HG03039 (cell line): ENCODE data around the gene TJP3.

ENCODE experiments used
- ATAC-seq: cut with Tn5 transposase; IDR thresholded peaks from one replicate; pipeline ENCODE4 v1.9.1; 2021; ENCODE audit warnings: mild to moderate bottlenecking, moderate library complexity; ENCODE audit not compliant: unreplicated experiment

The TJP3 gene

GRCh38 chr19:3691372-3691716 lies 16.8 kb upstream of the TJP3 start:
- ATAC-seq = no peak

GRCh38 chr19:3691726-3692125 lies 16.5 kb upstream of the TJP3 start:
- ATAC-seq = no peak

GRCh38 chr19:3692141-3693024 lies 15.8 kb upstream of the TJP3 start:
- no peak for ATAC-seq

DNA sequence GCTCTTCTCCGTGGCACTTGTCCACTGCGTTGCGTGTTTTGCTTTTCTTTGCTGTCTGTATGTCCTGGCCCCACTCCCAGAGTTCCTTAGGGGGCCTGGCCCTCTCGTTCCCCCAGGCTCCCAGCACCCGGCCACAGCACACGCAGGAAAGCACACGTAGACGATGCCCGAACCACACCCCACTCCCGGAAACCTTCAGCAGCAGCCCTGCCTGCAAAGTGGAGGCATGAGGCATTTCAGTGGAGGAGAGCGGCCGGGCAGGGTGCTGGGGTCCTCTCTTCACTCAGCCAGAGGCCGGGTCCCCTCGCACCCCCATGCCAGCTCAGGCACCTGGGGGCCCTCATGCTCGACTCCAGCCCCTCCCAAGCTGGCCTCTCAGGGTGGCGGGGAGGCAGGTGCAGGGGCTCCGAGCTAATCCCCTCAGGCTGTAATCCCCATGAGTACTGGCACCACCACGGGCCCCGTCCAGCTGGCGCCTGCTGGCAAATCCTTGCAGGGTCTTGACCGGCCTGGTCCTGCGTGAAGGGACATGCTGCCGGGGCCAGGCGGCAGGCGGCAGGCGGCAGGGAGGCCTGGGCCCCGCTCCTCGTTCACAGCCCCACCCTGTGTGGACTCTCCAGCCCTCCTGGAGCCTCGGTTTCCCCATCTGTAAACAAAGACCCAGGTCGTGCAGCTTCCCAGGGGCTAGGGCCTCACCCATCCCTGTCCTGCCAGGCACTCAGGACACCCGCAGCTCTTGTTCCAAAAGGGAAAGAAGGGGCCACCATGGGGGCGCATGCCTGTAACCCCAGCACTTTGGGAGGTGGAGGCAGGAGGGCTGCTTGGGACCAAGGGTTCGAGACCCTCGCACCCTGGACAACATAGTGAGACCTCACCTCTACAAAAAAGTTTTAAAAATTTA lies 14.9 kb upstream of the TJP3 start:
- no peak for ATAC-seq

- no peak for ATAC-seq
These were observed 13.6 kb upstream of the TJP3 start for GRCh38 chr19:3694361-3695123.

DNA sequence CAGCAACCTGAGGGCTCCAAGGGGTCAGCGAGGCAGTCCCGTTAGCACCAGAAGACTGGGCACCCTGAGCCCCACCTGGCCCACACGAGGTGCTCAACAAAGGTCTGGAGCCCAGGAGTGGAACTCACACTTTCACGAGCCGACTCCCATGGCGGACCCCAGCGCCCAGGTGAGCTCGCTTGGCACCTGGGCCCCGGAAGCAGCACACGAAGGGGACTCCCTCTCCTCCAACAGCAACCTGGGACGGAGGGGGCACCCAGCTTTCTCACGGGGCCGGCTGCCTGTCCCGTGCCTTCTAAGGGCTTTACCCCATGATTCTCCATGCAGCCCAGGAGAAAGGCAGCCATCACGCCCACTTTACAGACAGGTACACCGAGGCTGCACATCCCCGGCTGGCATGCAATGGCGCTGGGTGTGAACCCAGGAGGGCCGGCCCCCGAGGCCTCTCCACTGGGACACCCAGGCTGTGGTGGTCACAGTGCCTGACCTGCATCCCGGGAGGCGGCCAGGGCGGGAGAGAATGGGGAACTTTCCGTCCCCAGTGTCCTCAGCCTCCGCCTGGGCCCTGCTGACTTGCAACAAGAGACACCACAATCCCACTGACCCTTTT lies 13.0 kb upstream of the TJP3 start:
- ATAC-seq = no peak

- ATAC-seq = no peak
These were observed 12.1 kb upstream of the TJP3 start for GRCh38 chr19:3695986-3696659.

DNA sequence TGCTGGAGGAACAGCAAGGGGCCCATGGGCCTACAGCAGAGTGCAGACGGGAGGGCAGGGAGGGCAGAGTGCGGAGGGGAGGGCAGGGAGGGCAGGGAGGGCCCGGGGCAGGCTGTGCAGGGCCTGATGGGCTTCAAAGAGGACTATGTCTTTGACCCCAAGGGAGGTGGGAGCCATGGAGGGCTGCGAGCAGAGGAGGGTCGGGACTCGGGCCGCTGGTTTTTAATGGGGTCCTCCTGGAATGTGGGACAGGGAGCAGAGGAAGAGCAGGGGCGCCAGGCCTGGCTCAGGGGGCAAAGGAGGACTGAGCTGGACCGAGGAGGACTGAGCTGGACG lies 11.6 kb upstream of the TJP3 start:
- no peak for ATAC-seq

DNA sequence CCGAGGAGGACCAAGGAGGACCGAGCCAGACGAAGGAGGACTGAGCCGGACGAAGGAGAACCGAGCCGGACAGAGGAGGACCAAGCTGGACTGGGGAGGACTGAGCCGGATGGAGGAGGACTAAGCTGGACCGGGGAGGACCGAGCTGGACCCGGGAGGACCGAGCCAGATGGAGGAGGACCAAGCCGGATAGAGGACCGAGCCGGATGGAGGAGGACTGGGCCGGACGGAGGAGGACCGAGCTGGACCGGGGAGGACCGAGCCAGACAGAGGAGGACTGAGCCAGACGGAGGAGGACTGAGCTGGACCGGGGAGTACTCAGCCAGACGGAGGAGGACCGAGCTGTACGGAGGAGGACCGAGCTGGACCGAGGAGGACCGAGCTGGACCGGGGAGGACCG lies 11.1 kb upstream of the TJP3 start:
- ATAC-seq = no peak

DNA sequence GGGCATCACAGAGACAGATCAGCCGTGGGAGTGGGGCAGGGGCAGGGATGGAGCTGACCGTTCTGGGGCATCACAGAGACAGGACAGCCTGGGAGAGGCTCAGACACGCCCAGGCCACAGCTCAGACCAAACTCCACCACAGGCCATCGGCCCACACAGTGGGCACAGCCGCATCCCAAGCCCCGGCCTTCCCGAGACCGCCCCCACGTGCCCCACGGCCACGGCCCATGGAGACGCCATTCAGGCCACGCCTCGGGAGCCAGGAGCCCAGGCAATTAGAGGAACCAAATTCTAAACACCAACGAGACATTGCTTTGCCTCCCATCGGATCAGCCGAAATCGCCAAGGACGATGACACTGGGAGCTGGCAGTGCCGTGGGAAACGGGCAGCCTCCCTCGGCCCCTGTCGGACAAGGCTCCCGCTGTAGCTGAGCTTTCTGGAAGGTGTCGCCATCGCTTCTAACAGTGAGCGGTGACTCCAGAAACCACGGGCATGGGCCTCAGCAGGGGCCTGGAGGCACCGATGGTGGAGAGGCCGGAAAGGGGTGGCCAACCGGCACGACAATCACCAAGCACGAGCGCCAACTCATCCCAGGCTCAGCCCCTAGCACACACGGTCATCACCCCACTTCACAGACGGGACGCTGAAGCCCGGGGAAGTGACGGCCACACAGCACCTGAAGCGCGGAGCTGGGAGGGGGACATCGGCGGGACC lies 10.4 kb upstream of the TJP3 start:
- ATAC-seq = no peak

GRCh38 chr19:3698386-3698950 lies 9.7 kb upstream of the TJP3 start:
- ATAC-seq = no peak

DNA sequence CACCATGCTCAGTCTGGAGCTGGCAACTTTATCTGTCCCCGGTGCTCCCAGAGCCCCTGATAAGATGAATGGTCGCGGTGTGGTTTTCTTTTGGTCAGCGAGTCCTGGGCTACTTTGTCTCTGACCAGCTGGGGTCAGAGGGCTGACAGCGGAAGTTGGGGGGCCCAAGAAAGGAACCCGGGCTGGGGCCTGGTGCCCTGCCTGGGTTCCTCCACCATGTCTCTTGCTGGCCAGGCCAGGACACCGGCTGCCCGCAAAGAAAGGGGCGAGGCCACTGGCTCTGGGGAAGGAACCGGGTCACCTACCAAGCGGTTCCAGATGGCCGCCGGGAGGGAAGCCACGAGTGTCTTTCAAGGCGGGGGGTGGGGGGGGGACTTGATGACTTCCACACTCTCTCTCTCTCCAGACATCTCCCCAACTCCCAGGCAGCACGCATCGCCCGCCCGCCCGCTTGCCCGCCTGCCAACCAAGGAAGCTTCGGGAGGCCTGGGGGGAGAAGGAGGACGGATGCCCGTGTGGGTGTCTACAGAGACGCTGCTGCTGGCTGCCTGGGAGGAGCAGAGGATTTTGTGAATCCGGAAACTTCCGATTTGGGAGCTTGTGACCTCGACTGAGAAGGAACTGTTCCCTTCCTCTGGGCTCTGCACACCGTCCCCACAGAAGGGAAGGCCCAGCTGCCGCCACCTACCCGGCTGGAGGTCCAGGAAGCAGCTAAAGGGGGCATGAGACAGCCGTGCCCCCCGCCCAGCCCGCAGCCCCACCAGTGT lies 9.0 kb upstream of the TJP3 start:
- ATAC-seq = no peak

GRCh38 chr19:3699741-3700241 lies 8.4 kb upstream of the TJP3 start:
- ATAC-seq = peak; percentile 19

DNA sequence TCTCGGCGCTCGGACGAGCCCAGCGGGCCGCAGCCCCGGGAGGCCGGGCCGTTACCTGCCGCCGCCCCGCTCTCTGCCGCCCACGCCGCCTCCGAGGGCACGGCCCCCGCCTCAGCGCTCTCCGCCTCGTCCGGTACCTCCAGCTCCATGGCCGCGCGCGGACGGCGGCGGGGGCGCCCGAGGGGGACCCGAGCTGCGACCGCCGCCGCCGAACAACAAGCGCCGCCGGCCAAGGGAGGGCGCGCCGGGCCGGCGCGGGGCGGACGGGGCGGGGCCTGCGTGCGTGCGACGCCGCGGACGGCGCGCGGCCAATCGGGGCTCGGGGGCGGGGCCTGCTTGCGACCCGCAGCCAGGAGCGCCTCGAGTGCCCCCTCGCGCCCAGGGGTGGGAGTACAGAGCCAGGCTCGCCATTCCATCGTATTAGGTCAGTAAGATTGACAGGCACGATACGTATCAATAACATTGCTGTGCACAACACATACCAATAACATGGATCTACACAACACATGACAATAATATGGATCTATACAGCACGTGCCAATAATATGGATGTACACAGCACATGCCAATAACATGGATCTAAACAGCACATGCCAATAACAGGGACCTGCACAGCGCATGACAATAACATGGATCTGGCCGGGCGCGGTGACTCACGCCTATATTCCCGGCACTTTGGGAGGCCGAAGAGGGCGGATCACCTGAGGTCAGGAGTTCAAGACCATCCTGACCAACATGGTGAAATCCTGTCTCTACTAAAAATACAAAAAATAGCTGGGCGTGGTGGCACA lies 7.7 kb upstream of the TJP3 start, which contains the start of gene PIP5K1C:
Gene PIP5K1C (minus strand): TSS at position 227 of the 791 bp plus-strand sequence. CDS start 78 bp downstream, at position 149.
- ATAC-seq = peak; percentile 67

DNA sequence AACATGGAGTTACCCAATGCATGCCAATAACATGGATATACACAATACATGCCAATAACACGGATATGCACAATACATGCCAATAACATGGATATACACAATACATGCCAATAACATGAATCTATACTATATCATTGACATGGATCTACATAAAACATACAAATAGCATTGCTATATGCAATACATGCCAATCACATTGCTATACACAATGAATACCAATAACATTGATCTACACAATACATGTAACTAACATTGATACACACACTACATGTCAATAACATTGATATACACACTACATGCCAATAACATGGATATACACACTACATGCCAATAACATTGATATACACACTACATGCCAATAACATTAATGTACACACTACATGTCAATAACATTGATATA lies 7.0 kb upstream of the TJP3 start:
- no peak for ATAC-seq

DNA sequence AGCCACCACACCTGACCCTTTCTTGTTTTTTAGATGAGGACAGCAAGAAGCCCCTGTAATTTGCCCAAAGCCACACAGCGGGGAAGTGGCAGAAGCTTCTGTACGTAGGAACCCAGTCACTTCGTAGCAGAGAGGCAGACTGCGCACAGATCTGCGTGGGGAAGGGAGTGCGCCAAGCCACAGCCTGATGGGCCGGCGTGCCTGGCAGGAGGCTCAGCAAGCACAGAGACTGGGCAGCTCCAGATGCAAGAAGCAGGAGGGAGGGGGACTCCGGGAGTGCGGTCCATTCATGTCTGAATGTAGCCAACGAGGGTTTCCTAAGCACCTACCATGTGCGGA lies 347 bp upstream of the TJP3 start:
- no peak for ATAC-seq

DNA sequence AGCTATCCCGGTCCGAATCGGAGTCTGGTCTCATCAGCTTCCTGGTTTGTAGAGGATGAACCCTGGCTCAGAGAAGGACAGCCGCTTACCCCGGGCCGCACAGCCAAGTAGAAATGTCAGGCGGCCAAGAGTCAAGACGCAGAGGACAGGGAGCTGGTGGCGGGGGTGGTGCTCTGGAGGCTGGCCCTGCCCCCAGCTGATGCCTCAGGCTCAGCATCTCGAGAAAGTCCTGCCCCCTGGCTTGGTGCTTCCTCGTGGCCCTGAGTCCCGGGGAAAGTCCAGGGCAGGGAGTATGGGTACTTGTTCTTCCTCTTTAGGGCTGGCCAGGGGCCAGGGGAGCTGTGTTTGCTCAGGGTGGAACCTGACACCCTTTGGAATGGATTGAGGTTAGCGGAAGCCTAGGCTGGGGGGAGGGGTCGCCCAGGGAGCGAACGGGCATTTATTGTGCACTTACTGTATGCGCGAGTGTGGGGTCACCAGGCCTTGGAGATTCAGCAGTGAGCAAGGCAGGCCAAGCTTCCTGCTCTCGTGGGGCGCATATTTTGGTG lies 2.2 kb downstream of the TJP3 start:
- no peak for ATAC-seq
